Effector CD4-positive, alpha-beta T cell (primary cell): ENCODE data around the gene PPP2R2C.

ENCODE experiments used
- DNase-seq: peaks from one replicate; pipeline ENCODE4 v3.0.0-alpha.2; 2020

PPP2R2C gene

GRCh38 chr4:6493658-6494304, 21.4 kb upstream of the PPP2R2C start:
- DNase-seq: no peak

- DNase-seq: no peak
These were observed 20.6 kb upstream of the PPP2R2C start for GRCh38 chr4:6492861-6493657.

- DNase-seq: no peak
These were observed 19.7 kb upstream of the PPP2R2C start for GRCh38 chr4:6492027-6492590.

- DNase-seq: no peak
These were observed 18.8 kb upstream of the PPP2R2C start for GRCh38 chr4:6491235-6491634.

GRCh38 chr4:6489927-6490326, 17.5 kb upstream of the PPP2R2C start:
- DNase-seq: no peak

GRCh38 chr4:6487466-6487865, 15.1 kb upstream of the PPP2R2C start:
- no peak for DNase-seq

- no peak for DNase-seq
These were observed 8.2 kb upstream of the PPP2R2C start for GRCh38 chr4:6480534-6481088.

GRCh38 chr4:6478546-6479220, 6.3 kb upstream of the PPP2R2C start:
- no peak for DNase-seq

- DNase-seq: no peak
These were observed 4.5 kb upstream of the PPP2R2C start for GRCh38 chr4:6476893-6477292.

GRCh38 chr4:6475492-6476020, 3.1 kb upstream of the PPP2R2C start:
- DNase-seq: no peak

GRCh38 chr4:6474705-6475457, 2.5 kb upstream of the PPP2R2C start:
- DNase-seq: no peak

- DNase-seq: no peak
These were observed 1.7 kb upstream of the PPP2R2C start for GRCh38 chr4:6474053-6474568.

GRCh38 chr4:6473264-6474052, 1.0 kb upstream of the PPP2R2C start:
- no peak for DNase-seq

GRCh38 chr4:6472008-6472386, 417 bp downstream of the PPP2R2C start:
- DNase-seq: no peak

- no peak for DNase-seq
These were observed 957 bp downstream of the PPP2R2C start for GRCh38 chr4:6471307-6472007.

- no peak for DNase-seq
These were observed 1.7 kb downstream of the PPP2R2C start for GRCh38 chr4:6470502-6471306.

GRCh38 chr4:6469898-6470501, 2.4 kb downstream of the PPP2R2C start:
- DNase-seq: no peak

GRCh38 chr4:6469144-6469543, 3.3 kb downstream of the PPP2R2C start:
- no peak for DNase-seq

GRCh38 chr4:6468376-6468775, 4.0 kb downstream of the PPP2R2C start:
- DNase-seq: no peak
